NCI-H2081 (cell line): Measurements from ENCODE around the gene BMAL1.
"Not testable (repeated sequence)": the region's sequence is repeated elsewhere in the genome, so short reads cannot be mapped to it uniquely, and the experiment has no call there.

Source experiments
- DNase-seq, 2 experiments: peaks; one replicate each; lab custom pipeline; 2025; lab: John Stamatoyannopoulos, UW

Gene BMAL1

DNA sequence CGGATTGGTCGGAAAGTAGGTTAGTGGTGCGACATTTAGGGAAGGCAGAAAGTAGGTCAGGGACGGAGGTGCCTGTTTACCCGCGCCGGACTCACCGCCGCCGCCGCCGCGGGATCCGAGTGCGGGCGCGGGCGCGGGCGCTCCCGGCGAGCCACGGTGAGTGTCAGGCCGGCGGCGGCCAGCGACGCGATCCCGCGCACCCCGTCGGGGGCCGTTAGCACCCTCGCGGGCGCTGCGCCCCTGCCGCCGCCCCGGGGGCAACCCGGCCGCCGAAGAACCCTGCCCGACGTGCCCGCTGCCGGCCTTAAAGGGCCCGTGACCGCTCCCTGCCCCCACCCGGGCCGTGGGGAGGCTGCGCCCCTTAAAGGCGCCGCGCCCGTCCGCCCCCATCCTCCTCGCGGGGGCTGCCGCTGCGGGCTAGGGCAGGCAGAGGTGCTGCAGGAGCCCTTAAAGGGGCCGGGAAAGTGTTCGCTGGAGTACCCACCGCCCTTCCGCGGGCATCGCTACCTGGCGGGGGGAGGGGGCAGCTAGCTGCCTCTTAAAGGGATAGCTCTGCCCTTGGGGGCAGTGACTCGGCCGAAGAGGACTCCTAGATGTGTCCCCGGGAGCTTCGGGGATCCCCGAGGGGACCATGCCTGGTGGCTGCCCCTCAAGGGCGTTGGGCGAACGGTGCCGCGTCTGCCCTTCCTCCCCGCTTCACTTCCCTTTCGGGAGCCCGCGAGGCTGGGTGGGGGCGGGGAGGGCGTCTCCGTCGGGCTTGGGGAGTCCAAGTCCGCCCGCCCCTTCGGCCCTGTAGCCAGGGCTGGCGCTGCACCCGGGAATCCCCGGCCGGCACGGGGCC lies at the start of gene BMAL1:
TSS of gene BMAL1 (plus strand) at position 23 of the 841 bp plus-strand sequence. CDS start 76,519 bp downstream, outside the sequence.
- no peak for DNase-seq

DNA sequence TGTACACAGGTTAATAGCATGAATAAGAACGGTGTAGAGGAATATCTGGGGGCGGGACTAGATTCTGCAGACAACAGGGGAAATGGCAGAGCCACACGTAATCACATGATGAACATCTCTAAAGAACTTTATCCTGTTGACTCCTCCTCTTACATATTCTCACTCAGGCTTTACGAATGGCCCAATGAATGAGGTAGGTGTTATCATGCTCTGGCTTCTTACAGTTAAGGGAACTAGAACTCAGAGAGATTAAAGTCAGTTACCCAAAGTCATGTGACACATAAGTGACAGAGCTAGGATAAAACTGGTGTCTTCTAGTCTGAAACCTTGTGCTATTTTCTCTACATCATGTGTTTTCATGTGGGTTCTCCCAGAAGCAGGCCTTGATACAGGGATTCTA lies 49.0 kb upstream of the BMAL1 start:
- DNase-seq, result no peak

DNA sequence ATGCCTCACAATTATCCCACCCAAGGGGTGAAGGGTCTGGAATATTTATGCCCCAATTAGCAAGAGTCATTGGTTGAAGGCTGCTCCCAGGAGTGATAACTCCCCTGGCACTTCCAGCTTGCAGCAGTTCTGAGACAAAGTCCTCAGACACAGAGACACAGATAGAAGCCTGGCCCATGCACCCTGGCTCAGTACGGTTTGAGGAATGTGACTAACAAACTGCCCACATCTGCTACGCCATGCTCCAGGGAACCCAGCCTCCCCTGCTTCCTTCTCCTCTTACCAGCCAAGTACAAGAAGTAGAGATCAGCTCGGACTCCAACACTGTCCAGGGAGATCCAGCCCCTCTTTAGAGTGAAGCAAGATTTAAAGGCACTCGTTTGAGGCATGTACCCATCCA lies 48.5 kb upstream of the BMAL1 start:
- no peak for DNase-seq

DNA sequence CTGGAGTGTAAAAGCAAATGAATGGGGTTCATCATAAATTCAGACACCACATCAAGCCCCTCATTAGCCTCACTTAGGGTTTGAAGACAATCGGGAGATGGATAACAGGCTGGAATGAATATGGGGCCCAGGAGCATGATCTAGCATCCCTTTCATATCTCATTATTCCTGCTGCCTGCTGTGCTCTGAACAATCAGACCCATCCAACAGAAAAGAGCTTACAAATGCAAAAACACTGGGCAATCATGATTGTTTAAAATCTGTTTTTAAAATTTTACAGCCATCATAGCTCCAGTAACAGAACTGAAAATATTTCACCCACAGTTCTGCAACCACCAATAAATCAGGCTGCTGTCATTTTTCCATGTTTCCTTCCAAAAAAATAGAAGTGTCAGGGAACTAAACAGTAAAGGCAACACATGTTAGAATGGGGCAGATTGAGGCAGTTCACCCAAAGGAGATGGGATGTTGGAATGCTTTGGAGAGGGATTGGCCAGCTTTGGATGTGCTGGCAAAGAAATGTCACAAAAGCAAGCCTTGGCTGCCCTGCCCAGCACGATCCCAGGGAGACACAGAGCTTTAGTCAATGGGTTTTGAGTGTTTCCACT lies 47.8 kb upstream of the BMAL1 start:
- no peak for DNase-seq

DNA sequence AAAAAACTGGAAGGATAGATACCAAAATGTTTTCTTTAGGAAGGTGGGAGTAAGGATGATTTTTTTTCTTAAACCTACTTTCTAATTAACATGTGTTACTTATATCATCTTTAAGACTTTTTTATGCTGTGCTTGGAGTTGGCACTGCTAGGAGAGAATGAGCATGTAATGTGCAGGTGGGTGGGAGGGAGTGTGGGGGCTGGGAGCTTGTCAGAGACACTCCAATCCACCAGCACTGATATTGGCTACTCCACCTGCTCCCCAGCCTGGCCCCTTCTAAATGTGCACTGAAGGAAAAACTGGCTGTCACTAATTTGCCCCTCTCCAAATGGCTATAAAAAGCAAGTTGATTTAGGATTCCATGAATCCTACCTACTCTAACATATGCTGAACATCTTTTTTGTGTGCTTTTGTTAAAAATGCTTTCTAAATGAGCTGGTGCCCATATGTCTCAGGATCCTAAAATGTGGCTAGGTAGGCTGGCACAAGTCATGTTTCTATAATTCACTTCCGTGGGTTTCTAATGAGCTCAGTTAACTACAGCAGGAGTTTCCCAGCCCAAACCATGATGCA lies 44.3 kb upstream of the BMAL1 start:
- DNase-seq, result no peak

DNA sequence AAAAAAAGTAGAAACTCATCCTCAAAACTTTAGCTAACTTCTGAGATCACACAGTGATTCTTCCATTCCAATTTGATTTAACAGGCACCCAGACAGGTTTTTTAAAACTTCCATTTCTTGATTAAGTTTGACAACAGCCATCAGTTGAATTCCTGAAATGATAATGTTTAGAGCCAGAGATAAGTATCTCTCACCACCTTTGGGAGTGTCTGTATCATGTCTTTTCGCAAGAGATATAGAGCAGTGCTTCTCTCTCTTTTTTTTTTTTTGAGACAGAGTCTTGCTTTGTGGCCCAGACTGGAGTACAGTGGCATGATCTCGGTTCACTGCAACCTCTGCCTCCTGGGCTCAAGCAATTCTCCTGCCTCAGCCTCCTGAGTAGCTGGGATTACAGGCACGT lies 41.7 kb upstream of the BMAL1 start:
- no peak for DNase-seq

DNA sequence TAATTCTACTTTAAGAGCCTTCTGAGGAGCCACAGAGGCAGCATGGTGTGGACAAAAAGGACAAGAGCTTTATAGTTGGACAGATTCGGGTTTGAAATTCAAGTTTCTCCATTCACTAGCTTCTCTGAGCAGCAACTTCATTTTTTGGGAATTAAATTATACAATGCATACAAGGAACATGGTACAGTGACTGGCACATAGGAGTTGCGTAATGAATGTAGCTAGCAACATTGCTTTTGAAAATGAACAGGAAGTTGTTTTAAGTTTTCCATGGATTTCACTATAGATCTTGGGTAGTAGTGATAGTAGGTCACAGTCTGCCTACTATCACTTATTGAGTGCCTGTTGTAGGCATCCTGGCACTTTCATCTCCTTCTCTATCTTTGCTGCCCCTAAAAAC lies 41.0 kb upstream of the BMAL1 start:
- no peak for DNase-seq

DNA sequence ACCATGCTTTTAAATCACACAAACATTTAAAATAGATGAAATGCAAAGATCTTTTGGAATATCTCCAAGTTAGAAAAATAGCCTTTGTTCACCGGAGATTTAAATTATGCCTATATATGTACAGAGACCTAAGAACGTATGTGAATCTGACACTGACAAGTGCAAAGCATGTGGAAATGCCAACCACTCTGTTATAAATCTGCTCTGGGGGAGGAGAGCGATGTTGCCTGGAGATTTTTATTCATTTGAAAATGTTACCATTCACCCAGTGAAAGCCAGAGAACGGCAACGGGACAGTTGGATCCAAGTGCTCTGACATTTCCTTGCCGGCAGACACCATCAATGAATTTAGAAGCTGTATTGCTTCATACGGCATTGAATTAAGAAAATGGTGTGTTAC lies 39.8 kb upstream of the BMAL1 start:
- DNase-seq, result no peak

DNA sequence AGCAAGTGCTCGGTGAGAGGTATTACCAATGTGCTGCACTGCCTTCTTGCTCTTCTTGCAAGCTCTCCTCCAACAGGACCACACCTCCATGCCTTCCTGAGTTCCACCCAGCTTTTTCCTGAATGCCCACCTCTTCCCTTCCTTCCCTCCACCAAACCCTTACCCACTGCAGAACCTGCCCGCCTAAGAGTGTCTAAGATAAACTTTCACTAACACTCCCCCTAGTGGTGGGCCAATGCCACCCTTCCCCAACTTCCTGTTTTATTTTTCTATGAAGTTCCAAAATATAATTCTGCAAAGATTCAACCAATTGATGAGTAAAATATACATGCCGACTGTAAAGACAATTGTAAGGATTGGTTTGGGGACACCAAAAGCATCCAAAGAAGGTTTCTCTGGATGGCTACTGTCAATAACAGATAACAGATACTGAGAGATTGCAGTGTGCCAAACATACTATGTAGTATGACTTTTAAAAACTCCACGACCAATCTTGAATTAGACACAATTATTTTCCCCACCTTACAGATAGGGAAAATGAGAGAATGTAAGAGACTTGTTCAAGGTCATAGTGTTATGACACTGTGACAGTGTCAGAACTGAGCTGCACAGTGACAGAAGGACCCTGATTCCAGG lies 38.6 kb upstream of the BMAL1 start:
- peak; percentile 16 to 24 for DNase-seq

DNA sequence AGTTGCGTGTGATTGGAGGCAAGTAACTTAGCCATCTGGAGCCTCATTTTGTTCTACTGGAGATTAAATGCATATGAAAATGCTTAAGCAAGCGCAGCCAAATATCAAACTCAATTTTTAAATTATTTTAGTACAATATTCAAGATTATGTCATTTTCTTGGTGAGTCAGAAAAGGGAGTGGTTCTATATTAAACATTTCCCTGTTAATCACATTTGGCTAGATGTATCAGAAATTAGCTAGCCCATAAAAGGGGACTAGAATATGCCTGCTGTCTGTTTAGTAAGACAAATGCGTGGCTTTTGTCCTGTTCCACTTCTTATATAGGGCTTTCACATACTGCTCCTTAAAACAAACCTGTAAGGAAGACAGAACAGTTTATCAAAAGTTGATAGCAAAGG lies 35.0 kb upstream of the BMAL1 start:
- no peak for DNase-seq

DNA sequence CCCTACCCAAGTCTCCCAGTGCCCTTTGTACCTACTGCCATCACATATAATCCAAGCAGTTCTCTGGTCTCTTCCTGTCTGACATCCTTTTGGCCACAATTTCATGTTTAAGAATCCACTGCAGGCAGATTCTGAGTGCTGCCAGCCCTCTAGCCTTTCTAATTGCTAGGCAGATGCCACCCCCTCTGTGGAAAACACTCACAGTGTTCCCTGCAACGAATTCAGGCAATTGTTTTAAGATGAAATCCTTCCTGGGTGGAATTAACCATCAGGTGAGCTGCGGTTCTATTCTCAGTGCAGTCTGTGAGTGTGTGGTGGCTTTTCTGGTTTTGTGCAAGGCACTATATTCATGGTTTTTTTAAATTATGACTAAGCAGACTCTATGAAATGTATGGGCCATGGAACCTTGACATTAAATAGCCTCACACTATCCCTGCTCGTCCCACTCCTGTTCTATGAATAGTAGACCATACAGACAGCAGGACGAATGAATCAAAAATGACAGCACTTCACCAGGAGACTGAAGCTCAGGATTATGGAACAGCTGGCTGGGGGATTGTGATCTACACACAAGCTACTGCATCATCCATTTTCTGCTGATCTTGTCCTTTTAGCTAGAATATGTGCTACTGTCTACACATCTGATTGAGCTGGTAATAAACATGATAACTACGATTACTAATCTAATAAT lies 29.8 kb upstream of the BMAL1 start:
- DNase-seq, result no peak

DNA sequence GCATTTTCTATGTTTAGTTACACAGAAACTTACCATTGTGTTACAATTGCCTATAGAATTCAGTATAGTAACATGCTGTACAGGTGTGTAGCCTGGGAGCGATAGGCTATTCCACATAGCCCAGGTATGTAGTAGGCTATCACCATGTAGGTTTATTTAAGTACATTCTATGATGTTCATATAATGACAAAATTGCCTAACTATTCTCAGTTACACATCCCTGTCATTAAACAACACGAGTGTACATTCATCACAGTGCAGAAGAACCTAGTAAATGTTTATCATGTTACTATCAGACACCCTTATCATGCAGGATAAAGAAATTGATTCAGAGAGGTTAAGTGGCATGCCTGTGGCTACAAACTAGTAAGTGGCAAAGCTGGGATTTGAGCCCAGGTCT lies 28.4 kb upstream of the BMAL1 start:
- no peak for DNase-seq

DNA sequence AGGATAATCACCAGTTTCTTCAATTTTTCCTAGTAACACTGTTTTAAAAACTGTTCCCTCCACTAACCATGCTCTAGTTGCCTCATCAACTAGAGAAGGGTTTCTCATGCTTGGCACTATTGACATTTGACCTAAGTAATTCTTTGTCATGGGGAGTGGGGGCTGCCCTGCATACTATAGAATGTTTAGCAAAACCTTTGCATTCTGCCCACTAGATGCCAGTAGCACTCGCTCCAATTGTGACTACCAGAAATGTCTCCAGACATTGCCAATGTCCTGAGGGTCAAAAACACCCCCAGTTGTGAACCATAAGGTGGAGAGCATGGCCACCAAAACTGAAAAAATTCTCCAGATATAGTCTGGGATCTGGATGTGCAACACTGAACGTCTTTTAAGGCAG lies 27.6 kb upstream of the BMAL1 start:
- DNase-seq, result no peak

DNA sequence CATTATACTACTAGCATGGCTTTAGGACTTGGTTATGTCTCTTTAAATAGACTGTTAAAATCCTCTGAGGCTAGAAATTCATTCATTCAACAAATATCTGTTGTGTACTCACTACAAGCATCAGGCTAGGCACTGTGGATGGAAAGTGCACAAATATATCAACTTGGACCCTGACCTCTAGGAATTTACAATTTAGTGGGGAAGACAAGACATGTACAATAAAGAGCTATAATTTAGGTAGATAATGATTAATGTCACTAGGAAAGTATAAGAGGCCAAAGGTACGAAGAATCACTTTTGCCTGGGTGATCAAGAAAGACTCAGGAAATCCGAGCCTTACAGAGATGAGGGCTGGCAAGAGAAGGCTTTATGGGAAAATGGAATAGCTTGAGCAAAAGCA lies 25.6 kb upstream of the BMAL1 start:
- DNase-seq, result no peak

DNA sequence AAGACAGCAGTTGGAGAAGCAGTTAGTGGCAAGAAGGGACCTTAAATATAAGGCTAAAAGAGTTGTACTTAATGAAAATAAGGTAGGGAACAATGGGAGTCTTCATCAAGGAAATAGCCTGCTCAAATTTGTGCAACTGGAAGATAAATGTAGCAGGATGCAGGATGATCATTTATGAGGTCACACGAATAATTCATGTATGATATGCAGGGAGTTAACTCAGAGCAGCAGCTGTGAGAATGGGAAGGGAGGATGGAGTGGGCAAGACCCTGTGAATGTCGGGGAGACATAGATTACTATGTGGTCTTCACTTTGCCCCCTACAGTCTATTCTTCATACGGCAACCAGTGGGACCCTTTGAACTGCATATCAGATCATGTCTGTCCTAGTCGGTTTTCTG lies 25.2 kb upstream of the BMAL1 start:
- no peak for DNase-seq

DNA sequence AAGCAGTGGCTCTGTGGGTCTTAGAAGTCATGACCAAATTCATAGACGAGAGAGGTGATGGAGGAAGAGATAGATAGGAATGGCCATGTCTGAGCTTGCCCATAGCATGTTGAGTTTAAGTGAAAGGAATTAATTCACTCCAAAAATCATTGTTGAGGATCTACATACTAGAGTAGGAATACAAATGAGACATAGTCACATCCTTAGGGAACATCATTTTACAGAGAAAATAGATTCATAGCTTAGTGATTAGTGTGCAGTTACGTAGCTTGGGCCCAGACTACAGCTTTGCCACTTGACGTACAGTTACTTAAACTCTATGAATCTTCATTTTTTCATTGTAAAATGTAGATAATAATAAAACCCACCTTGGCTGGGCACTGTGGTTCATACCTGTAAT lies 21.4 kb upstream of the BMAL1 start:
- DNase-seq, result no peak

DNA sequence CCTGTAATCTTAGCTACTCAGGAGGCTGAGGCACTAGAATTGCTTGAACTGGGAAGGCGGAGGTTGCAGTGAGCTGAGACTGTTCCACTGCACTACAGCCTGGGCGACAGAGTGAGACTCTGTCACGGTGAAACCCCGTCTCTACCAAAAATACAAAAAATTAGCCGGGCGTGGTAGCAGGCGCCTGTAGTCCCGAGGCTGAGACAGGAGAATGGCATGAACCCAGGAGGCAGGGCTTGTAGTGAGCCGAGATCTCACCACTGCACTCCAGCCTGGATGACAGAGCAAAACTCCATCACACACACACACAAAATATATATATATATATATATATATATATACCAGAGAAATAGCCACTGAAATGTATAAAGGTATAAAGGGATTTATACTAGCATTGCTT lies 19.5 kb upstream of the BMAL1 start:
- not testable (repeated sequence) for DNase-seq

DNA sequence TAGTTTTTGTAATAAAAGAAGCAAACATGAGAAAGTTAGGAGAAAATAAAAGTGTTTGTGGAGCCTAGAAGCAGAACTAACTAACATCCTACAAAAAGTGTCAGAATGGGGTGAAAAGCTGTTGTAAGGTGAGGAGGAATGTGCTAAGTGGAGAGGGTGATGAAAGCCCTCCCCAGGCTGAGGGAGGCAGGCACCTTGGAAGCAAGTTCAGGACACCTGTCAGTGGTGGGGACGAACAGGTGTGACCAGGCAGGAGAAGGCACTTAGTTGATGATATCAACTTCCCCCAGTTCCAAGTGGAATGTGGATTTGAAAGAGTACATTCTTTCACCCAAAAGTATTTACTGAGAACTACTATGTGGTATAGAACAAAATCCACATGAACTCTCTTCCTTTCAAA lies 18.7 kb upstream of the BMAL1 start:
- DNase-seq, result no peak

DNA sequence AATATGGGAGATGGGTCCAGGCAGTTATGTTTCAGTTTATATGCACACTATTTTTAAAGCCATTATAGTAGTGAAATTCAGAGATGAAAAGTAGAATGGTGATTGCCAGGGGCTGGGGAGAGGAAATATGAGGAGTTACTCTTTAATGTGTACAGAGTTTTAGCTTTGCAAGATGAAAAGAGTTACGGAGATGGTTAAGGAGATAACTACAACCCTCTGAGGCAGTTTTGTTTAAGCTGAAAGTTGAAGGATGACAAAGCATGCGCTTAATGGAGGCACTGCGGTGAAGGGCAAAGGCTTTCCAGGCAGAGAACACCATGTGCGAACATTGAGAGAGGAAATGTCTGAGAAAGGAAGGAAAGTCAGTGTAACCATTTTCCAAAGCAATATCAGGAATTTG lies 18.2 kb upstream of the BMAL1 start:
- no peak for DNase-seq

DNA sequence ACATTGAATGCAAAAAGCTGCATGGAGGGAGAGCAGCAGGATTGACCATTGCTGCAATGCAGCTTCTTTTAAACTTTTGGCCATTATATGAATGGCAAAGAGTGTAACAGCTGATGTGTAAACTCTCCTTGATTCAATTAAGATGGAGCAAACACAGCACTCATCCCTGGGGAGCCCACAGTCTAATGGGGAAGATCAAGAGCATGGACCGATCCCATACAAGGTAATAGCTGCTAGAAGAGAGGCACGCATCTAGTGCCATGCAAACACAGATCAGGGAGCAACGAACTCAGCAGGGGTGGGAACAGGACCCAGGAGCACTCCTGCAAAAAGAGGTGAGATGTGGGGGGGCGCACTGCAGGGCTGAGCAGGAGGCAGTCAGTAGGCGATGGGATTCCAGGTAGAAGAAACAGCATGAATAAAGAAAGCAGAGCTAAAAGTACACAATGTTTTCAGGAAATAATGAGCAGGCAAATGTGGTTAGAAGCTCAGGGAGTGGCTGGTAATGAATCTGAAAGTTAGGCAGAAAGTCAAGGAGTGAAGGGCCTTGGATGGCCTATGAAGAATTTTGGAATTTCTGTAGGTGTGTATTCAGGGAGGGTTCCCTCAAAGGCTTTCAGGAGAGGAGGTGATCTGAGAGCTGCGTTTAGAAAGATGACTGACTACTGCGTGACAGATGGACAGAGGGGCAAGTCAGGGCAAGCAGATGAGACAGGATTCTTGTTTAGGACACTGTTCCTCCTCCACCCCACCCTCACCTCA lies 17.2 kb upstream of the BMAL1 start:
- DNase-seq, result no peak

DNA sequence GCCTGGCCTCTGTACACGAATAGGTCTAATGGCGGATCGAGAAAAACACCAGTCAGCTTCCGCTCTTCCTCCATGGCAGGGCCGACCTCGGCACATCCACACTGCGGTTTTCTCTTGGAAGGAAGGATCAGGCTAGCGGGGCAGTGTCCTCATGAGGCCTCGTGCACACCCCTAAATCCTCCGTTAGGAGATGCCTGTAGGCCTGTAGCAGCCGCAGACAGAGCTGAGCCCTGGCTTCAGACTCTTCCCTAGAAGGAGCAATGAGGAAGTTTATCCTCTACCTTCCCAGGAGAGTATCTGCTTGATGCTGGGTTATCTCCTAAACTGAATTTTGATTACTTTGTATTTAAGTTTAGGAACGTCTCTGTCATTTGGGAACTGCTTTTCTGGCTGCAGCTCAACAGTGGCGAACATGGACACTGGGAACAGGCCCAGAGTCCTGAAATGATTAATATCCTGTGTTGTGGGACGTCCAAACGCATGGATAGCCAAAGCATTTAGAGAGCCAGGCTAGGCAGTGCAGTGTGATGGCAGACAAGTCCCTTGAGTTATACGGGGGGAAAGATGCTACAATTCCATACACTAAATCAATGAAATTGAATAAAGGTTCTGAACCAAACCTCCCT lies 16.5 kb upstream of the BMAL1 start:
- DNase-seq, result no peak
